B cell (primary cell): Measurements from ENCODE around the gene GIMAP8. TPM values are rescaled to one million over a fixed set of nuclear protein-coding genes. Genes with fewer than 3 reads are reported as not detected.

Experiments
- ATAC-seq: fragments of 200-7000 bp; cut with Tn5 transposase; one replicate; pipeline ENCODE4 v1.10.0; 2021; ENCODE audit warnings: low read depth, mild to moderate bottlenecking, moderate number of reproducible peaks, moderate library complexity
- CTCF ChIA-PET: fragments of 350-600 bp; sonication (Branson Sonifier 250); formaldehyde crosslinking; loops from one replicate; lab custom pipeline; 2021; ENCODE audit warnings: antibody characterized with exemption, inconsistent platforms; lab: Charles Lee
- POLR2A ChIA-PET: fragments of 350-600 bp; sonication (Branson Sonifier 250); formaldehyde crosslinking; loops from one replicate; lab custom pipeline; 2021; ENCODE audit warnings: antibody characterized with exemption; lab: Charles Lee
- DNase-seq: peaks from one replicate; pipeline ENCODE4 v3.0.0; 2013
- H2AFZ ChIP-seq: 2 replicates; pipeline ENCODE4 v1.6.1; 2012; ENCODE audit warnings: mild to moderate bottlenecking, low read depth, low read length; ENCODE audit not compliant: insufficient read depth, poor library complexity, severe bottlenecking
- H3K27ac ChIP-seq, 2 donors: 1 replicate in 1 of 2; 2 replicates in 1 of 2; pipeline ENCODE4 v1.5.1; 2012 to 2013; ENCODE audit warnings: low read length in 2 of 2, mild to moderate bottlenecking in 2 of 2, moderate library complexity in 1 of 2
- H3K27me3 ChIP-seq, 4 experiments: fragments of 200-600 bp in 1 of 4; sonication (generic) in 1 of 4; replicated peaks in 1 of 4; 1 replicate in 2 of 4; 2 replicates in 2 of 4; pipeline versions ENCODE4 v1.6.1 to v1.7.0; 2013 to 2016; ENCODE audit warnings: low read length in 3 of 4, mild to moderate bottlenecking in 2 of 4, mixed read lengths in 1 of 4, moderate library complexity in 1 of 4; ENCODE audit not compliant: insufficient read depth in 4 of 4, control insufficient read depth in 3 of 4; ENCODE audit errors: control extremely low read depth in 1 of 4
- H3K36me3 ChIP-seq, 2 experiments: replicated peaks in 1 of 2; 1 replicate in 1 of 2; 2 replicates in 1 of 2; pipeline versions ENCODE4 v1.6.1 to v1.7.1; 2013; ENCODE audit warnings: low read length in 1 of 2; ENCODE audit not compliant: insufficient read depth in 2 of 2, control insufficient read depth in 1 of 2; ENCODE audit errors: control extremely low read depth in 1 of 2, extremely low read depth in 1 of 2
- H3K4me1 ChIP-seq, 2 donors: fragments of 200-600 bp in 1 of 2; sonication (generic) in 1 of 2; 1 replicate in 1 of 2; 2 replicates in 1 of 2; pipeline versions ENCODE4 v1.5.1 to v1.6.1; 2013 to 2017; ENCODE audit warnings: low read length in 2 of 2; ENCODE audit not compliant: control insufficient read depth in 2 of 2, insufficient read depth in 2 of 2
- H3K4me2 ChIP-seq: replicated peaks from 2 replicates; pipeline ENCODE3; 2012; ENCODE audit warnings: mild to moderate bottlenecking, low read depth, low read length; ENCODE audit not compliant: poor library complexity, severe bottlenecking
- H3K4me3 ChIP-seq, 5 experiments: fragments of 200-600 bp in 1 of 5; sonication (generic) in 1 of 5; 1 replicate in 3 of 5; 2 replicates in 2 of 5; pipeline versions ENCODE4 v1.5.1 to v1.7.0; 2011 to 2016; ENCODE audit warnings: low read length in 4 of 5, mild to moderate bottlenecking in 4 of 5, low read depth in 2 of 5, control low read depth in 1 of 5, moderate library complexity in 1 of 5; ENCODE audit not compliant: insufficient read depth in 1 of 5; ENCODE audit errors: control extremely low read depth in 1 of 5, extremely low read depth in 1 of 5
- H3K79me2 ChIP-seq: fragments of 200-600 bp; sonication (generic); one replicate; pipeline ENCODE4 v1.6.0; 2016; ENCODE audit warnings: low read length; ENCODE audit not compliant: control insufficient read depth, insufficient read depth
- H3K9ac ChIP-seq: fragments of 200-600 bp; sonication (generic); 2 replicates; pipeline ENCODE4 v1.6.1; 2017; ENCODE audit warnings: mild to moderate bottlenecking, low read length, moderate library complexity
- H3K9me3 ChIP-seq, 3 donors: one replicate each; pipeline versions ENCODE4 v1.6.1 to v1.7.1; 2013; ENCODE audit warnings: low read length in 2 of 3; ENCODE audit not compliant: control insufficient read depth in 2 of 3, insufficient read depth in 1 of 3; ENCODE audit errors: control extremely low read depth in 1 of 3
- H4K20me1 ChIP-seq: 2 replicates; pipeline ENCODE4 v1.6.0; 2012; ENCODE audit warnings: mild to moderate bottlenecking, low read length; ENCODE audit not compliant: insufficient read depth, control insufficient read depth, poor library complexity, severe bottlenecking
- H3K27ac Mint-ChIP-seq: one replicate; pipeline ENCODE4 v1.8.0; 2021; ENCODE audit warnings: mixed read lengths
- H3K27me3 Mint-ChIP-seq: one replicate; pipeline ENCODE4 v1.8.0; 2021; ENCODE audit warnings: mixed read lengths
- H3K4me1 Mint-ChIP-seq: one replicate; pipeline ENCODE4 v1.8.0; 2021; ENCODE audit warnings: mixed read lengths
- H3K4me3 Mint-ChIP-seq: one replicate; pipeline ENCODE4 v1.8.0; 2021; ENCODE audit warnings: mixed read lengths
- H3K9me3 Mint-ChIP-seq: one replicate; pipeline ENCODE4 v1.8.0; 2022; ENCODE audit warnings: mixed read lengths; ENCODE audit not compliant: insufficient read depth
- CTCF ChIP-seq: fragments of 200-600 bp; IDR thresholded peaks from one replicate; pipeline ENCODE4 v1.8.0; 2022; ENCODE audit warnings: antibody characterized with exemption, mild to moderate bottlenecking
- EZH2 ChIP-seq: IDR thresholded peaks from 2 replicates; pipeline ENCODE4 v1.6.1; 2012; ENCODE audit warnings: borderline replicate concordance, low read depth, mild to moderate bottlenecking, moderate library complexity, low read length; ENCODE audit not compliant: insufficient read depth, poor library complexity, severe bottlenecking
- WGBS: methylation state at CpG from one replicate; pipeline ENCODE4 v1.1.5; 2013; ENCODE audit warnings: missing lambda C conversion rate; ENCODE audit not compliant: insufficient coverage; 5-methylcytosine and 5-hydroxymethylcytosine counted together
- intact Hi-C: fragments of 100-400 bp; cut with micrococcal nuclease; formaldehyde crosslinking; loops from one replicate; pipeline ENCODE4 v1.10.0; 2022
- polyA plus RNA-seq: library from polyadenylated mRNA; depleted of rRNA; stranded (reverse); fragments of >200 nt; gene quantifications from 2 replicates; pipeline ENCODE4 v1.2.3, GENCODE V29; 2012
- total RNA-seq, 2 donors: library from RNA; stranded (reverse); fragments of 120-200 nt in 1 of 2; gene quantifications; 1 replicate in 1 of 2; 2 replicates in 1 of 2; pipeline versions ENCODE4 v1.2.3 to v1.2.4, GENCODE V29; 2013 to 2022

GIMAP8 gene
- total and polyA plus RNA-seq, 2 donors (not counting 1 experiment from before 2014, with no cell fraction given) = 0.34 to 0.47 TPM

DNA sequence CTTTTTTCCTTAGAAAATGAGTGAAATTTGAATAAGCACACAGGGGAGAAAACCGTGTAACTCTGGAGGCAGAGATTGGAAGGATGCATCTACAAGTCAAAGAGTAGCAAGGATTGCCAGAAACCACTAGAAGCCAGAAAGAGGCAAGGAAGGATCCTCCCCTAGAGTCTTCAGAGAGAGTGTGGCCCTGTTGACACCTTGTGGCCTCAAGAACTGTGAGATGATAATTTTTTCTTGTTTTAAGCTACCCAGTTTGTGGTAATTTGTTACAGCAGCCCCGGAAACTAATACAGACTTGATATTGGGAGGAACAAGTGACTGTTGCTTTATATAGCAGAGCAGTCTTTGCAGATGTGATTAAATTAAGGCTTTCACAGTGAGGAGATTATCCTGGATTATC lies 60.6 kb downstream of the GIMAP8 start:
- ATAC-seq = no peak
- Mint-ChIP-seq H3K4me3 (no peak overlapping the region), H3K4me1 (peaks cover 4% of the 10 kb centered on the region), H3K9me3 (no peaks in the 10 kb centered on the region), H3K27ac (no peak overlapping the region), H3K27me3 (peaks cover 7% of the 10 kb centered on the region)
- TF ChIP-seq CTCF (no peak), EZH2 (no peak)
- no peaks in the 10 kb centered on the region for H3K9me3 ChIP-seq
- 100% methylated on average over 1 of the region's 2 CpGs for WGBS
- H2AFZ ChIP-seq = no peak overlapping the region
- H3K27ac ChIP-seq = no peak overlapping the region
- CTCF ChIA-PET = no interaction called here
- intact Hi-C loops = no loop called here
- H3K79me2 ChIP-seq = no peaks in the 10 kb centered on the region
- no peak overlapping the region for H3K4me3 ChIP-seq
- no peak overlapping the region for H3K9ac ChIP-seq
- H3K4me2 ChIP-seq = no peak overlapping the region
- POLR2A ChIA-PET = no interaction called here
- no peaks in the 10 kb centered on the region for H3K4me1 ChIP-seq
- H3K27me3 ChIP-seq = no peaks in the 10 kb centered on the region
- no peaks in the 10 kb centered on the region for H4K20me1 ChIP-seq
- DNase-seq = no peak
- H3K36me3 ChIP-seq = no peaks in the 10 kb centered on the region

- Mint-ChIP-seq H3K27ac (no peak overlapping the region), H3K27me3 (peaks cover 3% of the 10 kb centered on the region), H3K4me1 (peaks cover 4% of the 10 kb centered on the region), H3K9me3 (no peaks in the 10 kb centered on the region), H3K4me3 (no peak overlapping the region)
- no peaks in the 10 kb centered on the region for H3K36me3 ChIP-seq
- WGBS = 96% methylated on average over 16 of the region's 17 CpGs
- H3K27me3 ChIP-seq = no peaks in the 10 kb centered on the region
- no peaks in the 10 kb centered on the region for H3K9me3 ChIP-seq
- H3K9ac ChIP-seq = no peak overlapping the region
- ATAC-seq (no peak), DNase-seq (no peak)
- no peak overlapping the region for H2AFZ ChIP-seq
- no peaks in the 10 kb centered on the region for H3K4me1 ChIP-seq
- intact Hi-C loops = no loop called here
- ChIA-PET CTCF (interaction anchor here (0.6 kb wide), 1 partner anchor 1400 kb away, joined by 4 read pairs; no protein-coding TSS in a partner anchor), POLR2A (no interaction called here)
- no peak overlapping the region for H3K4me2 ChIP-seq
- TF ChIP-seq CTCF = no peak
- no peak for TF ChIP-seq EZH2
- H3K4me3 ChIP-seq = no peak overlapping the region
- no peaks in the 10 kb centered on the region for H4K20me1 ChIP-seq
- H3K27ac ChIP-seq = no peak overlapping the region
- no peaks in the 10 kb centered on the region for H3K79me2 ChIP-seq
These were observed 63.3 kb downstream of the GIMAP8 start for GRCh38 chr7:150513758-150514157.
